ENCODE measurements around the gene CLEC4D.
"Not testable (repeated sequence)": the region's sequence is repeated elsewhere in the genome, so short reads cannot be mapped to it uniquely, and the experiment has no call there.

CLEC4D gene

GRCh38 chr12:8513256-8513655, at the start of gene CLEC4D:
Gene CLEC4D (plus strand): TSS chr12:8513503. CDS start chr12:8513733, 230 bp downstream.
- in situ Hi-C loops (cut with HindIII; ENCODE audit: low sequenced_read_pairs), result no loop called here

GRCh38 chr12:8465301-8465996, 47.9 kb upstream of the CLEC4D start:
- in situ Hi-C loops (cut with HindIII; ENCODE audit: low sequenced_read_pairs), result no loop called here

GRCh38 chr12:8466241-8466640, 47.1 kb upstream of the CLEC4D start:
- in situ Hi-C loops (cut with HindIII; ENCODE audit: low sequenced_read_pairs), result no loop called here

- in situ Hi-C loops (cut with HindIII; ENCODE audit: low sequenced_read_pairs), result no loop called here
Measured at GRCh38 chr12:8471090-8471489, 42.2 kb upstream of the CLEC4D start.

GRCh38 chr12:8475508-8476203, 37.6 kb upstream of the CLEC4D start:
- in situ Hi-C loops (cut with HindIII; ENCODE audit: low sequenced_read_pairs), result no loop called here

GRCh38 chr12:8482571-8483061, 30.7 kb upstream of the CLEC4D start:
- in situ Hi-C loops (cut with HindIII; ENCODE audit: low sequenced_read_pairs), result no loop called here

GRCh38 chr12:8483079-8483478, 30.2 kb upstream of the CLEC4D start:
- in situ Hi-C loops (cut with HindIII; ENCODE audit: low sequenced_read_pairs), result no loop called here

GRCh38 chr12:8491646-8492530, 21.4 kb upstream of the CLEC4D start:
- in situ Hi-C loops (cut with HindIII; ENCODE audit: low sequenced_read_pairs), result no loop called here

- in situ Hi-C loops (cut with HindIII; ENCODE audit: low sequenced_read_pairs), result no loop called here
Measured at GRCh38 chr12:8493084-8493483, 20.2 kb upstream of the CLEC4D start.

- in situ Hi-C loops (cut with HindIII; ENCODE audit: low sequenced_read_pairs), result not testable (repeated sequence)
Measured at GRCh38 chr12:8495671-8496070, 17.6 kb upstream of the CLEC4D start.

- in situ Hi-C loops (cut with HindIII; ENCODE audit: low sequenced_read_pairs), result not testable (repeated sequence)
Measured at GRCh38 chr12:8496074-8496473, 17.2 kb upstream of the CLEC4D start.

- in situ Hi-C loops (cut with HindIII; ENCODE audit: low sequenced_read_pairs), result no loop called here
Measured at GRCh38 chr12:8499616-8500015, 13.7 kb upstream of the CLEC4D start.

GRCh38 chr12:8501720-8502119, 11.6 kb upstream of the CLEC4D start:
- in situ Hi-C loops (cut with HindIII; ENCODE audit: low sequenced_read_pairs), result no loop called here

GRCh38 chr12:8504351-8504750, 9.0 kb upstream of the CLEC4D start:
- in situ Hi-C loops (cut with HindIII; ENCODE audit: low sequenced_read_pairs), result no loop called here

GRCh38 chr12:8507596-8507995, 5.7 kb upstream of the CLEC4D start:
- in situ Hi-C loops (cut with HindIII; ENCODE audit: low sequenced_read_pairs), result no loop called here

GRCh38 chr12:8508223-8508622, 5.1 kb upstream of the CLEC4D start:
- in situ Hi-C loops (cut with HindIII; ENCODE audit: low sequenced_read_pairs), result no loop called here

- in situ Hi-C loops (cut with HindIII; ENCODE audit: low sequenced_read_pairs), result no loop called here
Measured at GRCh38 chr12:8508910-8509841, 4.1 kb upstream of the CLEC4D start.

GRCh38 chr12:8517971-8518370, 4.7 kb downstream of the CLEC4D start:
- in situ Hi-C loops (cut with HindIII; ENCODE audit: low sequenced_read_pairs), result no loop called here

- in situ Hi-C loops (cut with HindIII; ENCODE audit: low sequenced_read_pairs), result no loop called here
Measured at GRCh38 chr12:8519171-8519570, 5.9 kb downstream of the CLEC4D start.
